ENCODE measurements around the gene SARDH.
A peak's percentile ranks its signal among the peaks of the same experiment; 100 is the strongest.

SARDH gene

GRCh38 chr9:133731876-133732638 is 6.1 kb downstream of the SARDH start:
- peak; percentile 10 for DNase-seq

- no peak for DNase-seq
Measured at GRCh38 chr9:133730994-133731715, 7.0 kb downstream of the SARDH start.

GRCh38 chr9:133729617-133730281 is 8.4 kb downstream of the SARDH start:
- DNase-seq = no peak

GRCh38 chr9:133728856-133729616 is 9.1 kb downstream of the SARDH start:
- DNase-seq = no peak

- no peak for DNase-seq
Measured at GRCh38 chr9:133727876-133728441, 10.2 kb downstream of the SARDH start.

GRCh38 chr9:133727277-133727875 is 10.8 kb downstream of the SARDH start:
- no peak for DNase-seq

GRCh38 chr9:133726401-133727276 is 11.5 kb downstream of the SARDH start:
- DNase-seq = peak; percentile 29

- no peak for DNase-seq
Measured at GRCh38 chr9:133725886-133726285, 12.3 kb downstream of the SARDH start.

GRCh38 chr9:133718563-133719315 is 19.4 kb downstream of the SARDH start:
- DNase-seq = no peak

GRCh38 chr9:133717113-133718031 is 20.8 kb downstream of the SARDH start:
- DNase-seq = no peak

- DNase-seq = no peak
Measured at GRCh38 chr9:133716564-133717112, 21.5 kb downstream of the SARDH start.

GRCh38 chr9:133715866-133716563 is 22.1 kb downstream of the SARDH start:
- no peak for DNase-seq

- DNase-seq = no peak
Measured at GRCh38 chr9:133715295-133715865, 22.8 kb downstream of the SARDH start.

GRCh38 chr9:133714606-133715294 is 23.4 kb downstream of the SARDH start:
- DNase-seq = no peak

- no peak for DNase-seq
Measured at GRCh38 chr9:133713960-133714495, 24.1 kb downstream of the SARDH start.

- no peak for DNase-seq
Measured at GRCh38 chr9:133713150-133713959, 24.8 kb downstream of the SARDH start.
